ENCODE measurements around the gene CFAP299. TPM values are rescaled to one million over a fixed set of nuclear protein-coding genes. Genes with fewer than 3 reads are reported as not detected.
"Not testable (repeated sequence)": the region's sequence is repeated elsewhere in the genome, so short reads cannot be mapped to it uniquely, and the experiment has no call there.

Gene CFAP299
- total RNA-seq, 6 experiments from 2014 or later, result not detected

DNA sequence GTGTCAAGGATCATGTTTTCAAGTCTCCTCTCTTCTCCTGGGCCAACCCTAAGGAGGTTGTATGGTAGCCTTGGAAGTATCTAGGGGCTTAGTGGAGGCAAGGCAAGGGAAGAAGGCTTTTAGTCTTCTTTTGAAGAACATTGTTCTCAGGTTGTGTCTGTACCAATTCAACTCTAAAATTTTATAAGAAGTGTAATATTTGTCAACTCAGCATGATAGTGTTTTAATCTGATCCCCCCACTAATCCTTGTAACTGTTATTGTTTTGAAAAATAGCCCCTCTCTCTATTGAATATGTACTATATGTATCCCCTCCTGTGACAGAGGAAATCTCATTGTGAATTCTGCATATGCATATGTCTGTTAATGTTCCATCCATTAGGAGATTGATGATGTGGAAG is 345.4 kb downstream of the CFAP299 start:
- no peaks in the 10 kb centered on the region for H3K9me3 ChIP-seq
- H3K4me3 ChIP-seq, result no peak overlapping the region
- no peak overlapping the region for H3K27ac ChIP-seq
- intact Hi-C loops (cut with DNase I), result no loop called here
- ATAC-seq, result no peak
- H3K4me1 ChIP-seq, result no peaks in the 10 kb centered on the region
- H3K27me3 ChIP-seq, result no peaks in the 10 kb centered on the region
- TF ChIP-seq, protein P1, sequence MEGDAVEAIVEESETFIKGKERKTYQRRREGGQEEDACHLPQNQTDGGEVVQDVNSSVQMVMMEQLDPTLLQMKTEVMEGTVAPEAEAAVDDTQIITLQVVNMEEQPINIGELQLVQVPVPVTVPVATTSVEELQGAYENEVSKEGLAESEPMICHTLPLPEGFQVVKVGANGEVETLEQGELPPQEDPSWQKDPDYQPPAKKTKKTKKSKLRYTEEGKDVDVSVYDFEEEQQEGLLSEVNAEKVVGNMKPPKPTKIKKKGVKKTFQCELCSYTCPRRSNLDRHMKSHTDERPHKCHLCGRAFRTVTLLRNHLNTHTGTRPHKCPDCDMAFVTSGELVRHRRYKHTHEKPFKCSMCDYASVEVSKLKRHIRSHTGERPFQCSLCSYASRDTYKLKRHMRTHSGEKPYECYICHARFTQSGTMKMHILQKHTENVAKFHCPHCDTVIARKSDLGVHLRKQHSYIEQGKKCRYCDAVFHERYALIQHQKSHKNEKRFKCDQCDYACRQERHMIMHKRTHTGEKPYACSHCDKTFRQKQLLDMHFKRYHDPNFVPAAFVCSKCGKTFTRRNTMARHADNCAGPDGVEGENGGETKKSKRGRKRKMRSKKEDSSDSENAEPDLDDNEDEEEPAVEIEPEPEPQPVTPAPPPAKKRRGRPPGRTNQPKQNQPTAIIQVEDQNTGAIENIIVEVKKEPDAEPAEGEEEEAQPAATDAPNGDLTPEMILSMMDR (IDR thresholded peaks at IDR 0.05), result no peak
- TF ChIP-seq POLR2A (IDR thresholded peaks at IDR 0.05), result no peak
- H3K36me3 ChIP-seq, result no peaks in the 10 kb centered on the region
- no peak for DNase-seq

DNA sequence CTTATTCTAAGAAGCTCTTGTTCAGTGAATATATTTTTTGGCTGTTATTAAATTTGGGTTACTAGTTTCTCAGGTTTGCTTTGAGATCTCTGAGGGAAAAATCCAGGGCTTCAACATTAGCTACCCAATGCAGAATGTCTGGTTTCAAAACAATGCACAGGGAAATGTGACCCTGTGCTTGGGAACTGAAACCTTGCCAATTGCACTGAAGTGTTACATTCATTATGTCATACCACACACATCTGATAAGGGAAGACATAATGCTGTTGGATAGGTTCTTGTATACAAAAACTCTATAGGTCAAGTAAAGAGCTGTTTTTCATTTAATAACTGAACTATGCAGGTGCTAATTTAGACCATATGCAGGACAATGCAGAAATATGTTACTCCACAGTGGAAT is 349.7 kb downstream of the CFAP299 start:
- TF ChIP-seq POLR2A (IDR thresholded peaks at IDR 0.05), result no peak
- TF ChIP-seq, protein P1 (IDR thresholded peaks at IDR 0.05), result no peak
- no peaks in the 10 kb centered on the region for H3K36me3 ChIP-seq
- H3K9me3 ChIP-seq, result no peaks in the 10 kb centered on the region
- no peak for ATAC-seq
- H3K4me1 ChIP-seq, result no peaks in the 10 kb centered on the region
- intact Hi-C loops (cut with DNase I), result no loop called here
- no peaks in the 10 kb centered on the region for H3K27me3 ChIP-seq
- H3K4me3 ChIP-seq, result no peak overlapping the region
- no peak overlapping the region for H3K27ac ChIP-seq
- DNase-seq, result no peak

DNA sequence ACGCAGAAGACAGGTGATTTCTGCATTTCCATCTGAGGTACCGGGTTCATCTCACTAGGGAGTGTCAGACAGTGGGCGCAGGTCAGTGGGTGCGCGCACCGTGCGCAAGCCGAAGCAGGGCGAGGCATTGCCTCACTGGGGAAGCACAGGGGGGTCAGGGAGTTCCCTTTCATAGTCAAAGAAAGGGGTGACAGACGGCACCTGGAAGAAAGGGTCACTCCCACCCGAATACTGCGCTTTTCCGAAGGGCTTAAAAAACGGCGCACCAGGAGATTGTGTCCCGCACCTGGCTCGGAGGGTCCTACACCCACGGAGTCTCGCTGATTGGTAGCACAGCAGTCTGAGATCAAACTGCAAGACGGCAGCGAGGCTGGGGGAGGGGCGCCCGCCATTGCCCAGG is 352.2 kb downstream of the CFAP299 start:
- intact Hi-C loops (cut with DNase I); H3K27ac ChIP-seq; H3K4me1 ChIP-seq; ATAC-seq; H3K27me3 ChIP-seq; H3K4me3 ChIP-seq; H3K36me3 ChIP-seq; H3K9me3 ChIP-seq; DNase-seq: not testable (repeated sequence)
- WGBS (ENCODE audit: insufficient coverage, low coverage, low lambda C conversion rate, missing lambda C conversion rate), result 71% methylated on average over 6 of the region's 23 CpGs

DNA sequence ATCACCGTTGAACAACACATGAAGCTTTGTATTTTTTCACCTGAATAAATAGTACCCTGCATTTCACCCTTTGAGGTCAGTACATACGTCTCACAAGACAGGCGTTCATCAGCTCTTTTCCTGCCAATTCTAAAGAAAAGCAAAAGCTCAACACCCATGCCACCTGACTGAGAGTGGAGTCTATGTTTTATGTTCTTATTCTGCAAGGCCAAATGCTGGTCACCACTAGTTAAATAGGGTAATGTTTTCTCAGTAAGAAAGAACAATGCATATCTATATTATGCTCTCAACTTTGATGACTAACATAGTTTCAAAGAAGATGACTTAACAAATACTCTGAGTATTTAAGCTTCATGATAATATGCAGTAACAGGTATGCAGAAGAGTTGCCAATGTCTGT is 358.6 kb downstream of the CFAP299 start:
- H3K36me3 ChIP-seq, result no peaks in the 10 kb centered on the region
- ATAC-seq (no peak), DNase-seq (no peak)
- no peaks in the 10 kb centered on the region for H3K4me1 ChIP-seq
- H3K27ac ChIP-seq, result no peak overlapping the region
- intact Hi-C loops (cut with DNase I), result no loop called here
- H3K9me3 ChIP-seq, result no peaks in the 10 kb centered on the region
- H3K4me3 ChIP-seq, result no peak overlapping the region
- WGBS (ENCODE audit: insufficient coverage, low coverage, low lambda C conversion rate, missing lambda C conversion rate), result 41% methylated on average over 3 of the region's 3 CpGs
- TF ChIP-seq, protein P1 (IDR thresholded peaks at IDR 0.05), result no peak
- no peak for TF ChIP-seq POLR2A (IDR thresholded peaks at IDR 0.05)
- H3K27me3 ChIP-seq, result no peaks in the 10 kb centered on the region

DNA sequence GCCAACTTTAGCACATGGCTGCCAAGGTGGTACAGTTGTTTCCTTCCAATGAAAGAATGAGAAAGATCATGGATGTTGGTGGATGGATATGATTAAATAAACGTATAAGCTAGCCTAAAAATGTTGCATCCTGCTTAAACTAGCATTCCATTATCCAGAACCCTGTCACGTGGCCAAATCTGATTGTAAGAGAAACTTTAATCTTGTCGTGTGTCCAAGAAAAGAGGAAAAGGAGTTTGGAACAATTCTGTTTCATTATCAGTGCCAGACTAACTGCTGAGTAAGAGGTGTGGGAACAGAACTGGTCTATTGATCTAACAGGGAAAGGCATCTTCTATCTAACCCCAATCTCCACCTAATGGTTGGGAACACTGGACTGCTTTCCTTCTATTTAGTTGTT is 369.8 kb downstream of the CFAP299 start:
- no peak for DNase-seq
- TF ChIP-seq, protein P1 (IDR thresholded peaks at IDR 0.05), result no peak
- TF ChIP-seq POLR2A (IDR thresholded peaks at IDR 0.05), result no peak
- Histone ChIP-seq H3K27ac (no peak overlapping the region), H3K27me3 (no peaks in the 10 kb centered on the region), H3K4me1 (no peaks in the 10 kb centered on the region), H3K36me3 (no peaks in the 10 kb centered on the region), H3K9me3 (no peaks in the 10 kb centered on the region), H3K4me3 (no peak overlapping the region)
- no peak for ATAC-seq
- 18% methylated on average over 3 of the region's 3 CpGs for WGBS (ENCODE audit: insufficient coverage, low coverage, low lambda C conversion rate, missing lambda C conversion rate)
- intact Hi-C loops (cut with DNase I), result no loop called here

All from right lobe of liver (tissue), 6 donors.